SH-SY5Y (cell line): ENCODE results near the gene PPP2R2C.

Experiments
- GATA2 ChIP-seq: IDR thresholded peaks from 2 replicates; pipeline ENCODE4 v1.6.1; 2011; ENCODE audit warnings: mild to moderate bottlenecking, low read depth, low read length
- GATA3 ChIP-seq: IDR thresholded peaks from 2 replicates; pipeline ENCODE4 v1.6.1; 2011; ENCODE audit warnings: low read depth, mild to moderate bottlenecking, low read length, moderate library complexity

- TF ChIP-seq GATA2 (no peak), GATA3 (no peak)
Observed at GRCh38 chr4:6270636-6271121, 201.7 kb downstream of the PPP2R2C start.
